OCI-LY1 (cell line): ENCODE results near the gene LRRFIP1.

Experiments used
- EZH2 ChIP-seq: fragments of 200-600 bp; sonication (generic), shearing (Covaris generic); IDR thresholded peaks from 2 replicates; pipeline ENCODE4 v1.8.0; 2017; ENCODE audit warnings: borderline replicate concordance, mixed run types, mild to moderate bottlenecking, antibody characterized with exemption, low read length, moderate library complexity, mixed read lengths
- TF ChIP-seq, protein P1 (sequence below): fragments of 200-600 bp; sonication (generic), shearing (Covaris generic); IDR thresholded peaks from 2 replicates; pipeline ENCODE4 v1.5.1; 2017; ENCODE audit warnings: mild to moderate bottlenecking, antibody characterized with exemption, low read length, moderate library complexity, mixed read lengths

GRCh38 chr2:237660381-237660900 is 33.1 kb downstream of the LRRFIP1 start:
- no peak for TF ChIP-seq EZH2
- TF ChIP-seq, protein P1, sequence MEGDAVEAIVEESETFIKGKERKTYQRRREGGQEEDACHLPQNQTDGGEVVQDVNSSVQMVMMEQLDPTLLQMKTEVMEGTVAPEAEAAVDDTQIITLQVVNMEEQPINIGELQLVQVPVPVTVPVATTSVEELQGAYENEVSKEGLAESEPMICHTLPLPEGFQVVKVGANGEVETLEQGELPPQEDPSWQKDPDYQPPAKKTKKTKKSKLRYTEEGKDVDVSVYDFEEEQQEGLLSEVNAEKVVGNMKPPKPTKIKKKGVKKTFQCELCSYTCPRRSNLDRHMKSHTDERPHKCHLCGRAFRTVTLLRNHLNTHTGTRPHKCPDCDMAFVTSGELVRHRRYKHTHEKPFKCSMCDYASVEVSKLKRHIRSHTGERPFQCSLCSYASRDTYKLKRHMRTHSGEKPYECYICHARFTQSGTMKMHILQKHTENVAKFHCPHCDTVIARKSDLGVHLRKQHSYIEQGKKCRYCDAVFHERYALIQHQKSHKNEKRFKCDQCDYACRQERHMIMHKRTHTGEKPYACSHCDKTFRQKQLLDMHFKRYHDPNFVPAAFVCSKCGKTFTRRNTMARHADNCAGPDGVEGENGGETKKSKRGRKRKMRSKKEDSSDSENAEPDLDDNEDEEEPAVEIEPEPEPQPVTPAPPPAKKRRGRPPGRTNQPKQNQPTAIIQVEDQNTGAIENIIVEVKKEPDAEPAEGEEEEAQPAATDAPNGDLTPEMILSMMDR: no peak
